CD4-positive, CD25-positive, alpha-beta regulatory T cell (primary cell): Measurements from ENCODE around the gene ATOH8. TPM values are rescaled to one million over a fixed set of nuclear protein-coding genes. Genes with fewer than 3 reads are reported as not detected.
A peak's percentile ranks its signal among the peaks of the same experiment; 100 is the strongest.

Experiments used
- ATAC-seq, 2 donors: fragments of 150-1000 bp; cut with Tn5 transposase; one replicate each; pipeline ENCODE4 v1.10.0; 2021; ENCODE audit warnings: low read depth in 2 of 2, moderate number of reproducible peaks in 2 of 2, moderate library complexity in 1 of 2
- DNase-seq, 3 donors: peaks; one replicate each; pipeline versions ENCODE4 v3.0.0 to v3.0.0-alpha.2; 2012 to 2022; ENCODE audit warnings: mixed read lengths in 1 of 3
- H3K27ac ChIP-seq: one replicate; pipeline ENCODE4 v1.7.0; 2013; ENCODE audit warnings: mild to moderate bottlenecking, low read length; ENCODE audit not compliant: insufficient read depth, poor library complexity, severe bottlenecking
- H3K27me3 ChIP-seq: one replicate; pipeline ENCODE4 v1.7.0; 2013; ENCODE audit warnings: low read length; ENCODE audit not compliant: control insufficient read depth, insufficient read depth
- H3K36me3 ChIP-seq: one replicate; pipeline ENCODE4 v1.7.0; 2013; ENCODE audit warnings: mild to moderate bottlenecking, low read length, moderate library complexity; ENCODE audit not compliant: control insufficient read depth, insufficient read depth
- H3K4me1 ChIP-seq: 2 replicates; pipeline ENCODE4 v1.7.0; 2013; ENCODE audit warnings: mild to moderate bottlenecking, low read length; ENCODE audit not compliant: insufficient read depth, control insufficient read depth, poor library complexity, severe bottlenecking
- H3K4me3 ChIP-seq: one replicate; pipeline ENCODE4 v1.7.0; 2013; ENCODE audit warnings: low read depth, mild to moderate bottlenecking, low read length, moderate library complexity
- H3K9me3 ChIP-seq, 2 experiments: 1 replicate in 1 of 2; 2 replicates in 1 of 2; pipeline ENCODE4 v1.7.0; 2013; ENCODE audit warnings: low read length in 2 of 2, mild to moderate bottlenecking in 1 of 2, moderate library complexity in 1 of 2; ENCODE audit not compliant: control insufficient read depth in 2 of 2
- H3K27ac Mint-ChIP-seq, 3 donors: one replicate each; pipeline ENCODE4 v1.8.0; 2020 to 2022; ENCODE audit warnings: mild to moderate bottlenecking in 3 of 3, mixed read lengths in 3 of 3, moderate library complexity in 2 of 3
- H3K27me3 Mint-ChIP-seq: one replicate; pipeline ENCODE4 v1.8.0; 2022; ENCODE audit warnings: mild to moderate bottlenecking, mixed read lengths
- H3K36me3 Mint-ChIP-seq: one replicate; pipeline ENCODE4 v1.8.0; 2020; ENCODE audit warnings: mixed read lengths
- H3K4me1 Mint-ChIP-seq, 4 donors: one replicate each; pipeline ENCODE4 v1.8.0; 2020 to 2022; ENCODE audit warnings: mixed read lengths in 4 of 4, mild to moderate bottlenecking in 1 of 4
- H3K4me3 Mint-ChIP-seq, 4 donors: one replicate each; pipeline ENCODE4 v1.8.0; 2020 to 2022; ENCODE audit warnings: mild to moderate bottlenecking in 4 of 4, mixed read lengths in 4 of 4, moderate library complexity in 3 of 4
- H3K9me3 Mint-ChIP-seq, 7 donors: one replicate each; pipeline ENCODE4 v1.8.0; 2020 to 2022; ENCODE audit warnings: mixed read lengths in 7 of 7, mild to moderate bottlenecking in 3 of 7, moderate library complexity in 2 of 7
- polyA plus RNA-seq, 4 donors: library from polyadenylated mRNA; unstranded; fragments of 300-500 nt; fragmentation: Illumina TruSeq; gene quantifications; one replicate each; pipeline ENCODE4 v1.2.3, GENCODE V29; 2021
- total RNA-seq: library from RNA; stranded (reverse); gene quantifications from one replicate; pipeline ENCODE4 v1.2.3, GENCODE V29; 2022

Gene ATOH8
- total and polyA plus RNA-seq, 5 donors from 2014 or later, result not detected

GRCh38 chr2:85796046-85796340 lies 42.2 kb downstream of the ATOH8 start:
- no peak for ATAC-seq

GRCh38 chr2:85796341-85797262 lies 42.8 kb downstream of the ATOH8 start:
- Mint-ChIP-seq H3K27me3 (peaks cover 16% of the 10 kb centered on the region), H3K4me1 (no peaks in the 10 kb centered on the region), H3K27ac (no peak overlapping the region), H3K36me3 (no peaks in the 10 kb centered on the region), H3K9me3 (peaks cover 0 to 2% (median 0%) of the 10 kb centered on the region in 7 donors), H3K4me3 (no peak overlapping the region)
- H3K4me3 ChIP-seq, result no peak overlapping the region
- no peak overlapping the region for H3K27ac ChIP-seq
- DNase-seq (no peak), ATAC-seq (no peak)
- peaks cover 12% of the 10 kb centered on the region for H3K27me3 ChIP-seq
- no peaks in the 10 kb centered on the region for H3K4me1 ChIP-seq
- no peaks in the 10 kb centered on the region for H3K36me3 ChIP-seq
- H3K9me3 ChIP-seq, result peaks cover 0 to 8% of the 10 kb centered on the region in 2 experiments

More at GRCh38 chr2:85796046-85796340, 42.2 kb downstream of the ATOH8 start:
- Mint-ChIP-seq H3K27me3 (peaks cover 13% of the 10 kb centered on the region), H3K9me3 (peaks cover 0 to 2% (median 0%) of the 10 kb centered on the region in 7 donors), H3K27ac (no peak overlapping the region), H3K4me1 (no peaks in the 10 kb centered on the region), H3K36me3 (no peaks in the 10 kb centered on the region), H3K4me3 (no peak overlapping the region)
- Histone ChIP-seq H3K4me3 (no peak overlapping the region), H3K36me3 (no peaks in the 10 kb centered on the region), H3K9me3 (peaks cover 0 to 5% of the 10 kb centered on the region in 2 experiments), H3K27ac (no peak overlapping the region), H3K27me3 (peaks cover 10% of the 10 kb centered on the region), H3K4me1 (no peaks in the 10 kb centered on the region)
- DNase-seq, result no peak

GRCh38 chr2:85797263-85797660 lies 43.5 kb downstream of the ATOH8 start:
- Histone ChIP-seq H3K27ac (no peak overlapping the region), H3K9me3 (peaks cover 0 to 8% of the 10 kb centered on the region in 2 experiments), H3K4me3 (no peak overlapping the region), H3K4me1 (no peaks in the 10 kb centered on the region), H3K36me3 (no peaks in the 10 kb centered on the region), H3K27me3 (peaks cover 14% of the 10 kb centered on the region)
- Mint-ChIP-seq H3K36me3 (no peaks in the 10 kb centered on the region), H3K4me3 (no peak overlapping the region), H3K27me3 (peaks cover 16% of the 10 kb centered on the region), H3K9me3 (peaks cover 0 to 2% (median 0%) of the 10 kb centered on the region in 7 donors), H3K4me1 (no peaks in the 10 kb centered on the region), H3K27ac (no peak overlapping the region)
- no peak for DNase-seq
- ATAC-seq, result no peak

GRCh38 chr2:85797921-85798320 lies 44.1 kb downstream of the ATOH8 start:
- peaks cover 13% of the 10 kb centered on the region for H3K27me3 Mint-ChIP-seq
- H3K9me3 ChIP-seq, result peaks cover 0 to 8% of the 10 kb centered on the region in 2 experiments
- H3K4me1 Mint-ChIP-seq, result no peaks in the 10 kb centered on the region
- H3K4me3 Mint-ChIP-seq, result no peak overlapping the region
- no peaks in the 10 kb centered on the region for H3K36me3 Mint-ChIP-seq
- H3K4me3 ChIP-seq, result no peak overlapping the region
- DNase-seq, result no peak
- no peak for ATAC-seq
- H3K4me1 ChIP-seq, result no peaks in the 10 kb centered on the region
- H3K27ac ChIP-seq, result no peak overlapping the region
- peaks cover 0 to 2% (median 0%) of the 10 kb centered on the region in 7 donors for H3K9me3 Mint-ChIP-seq
- H3K27me3 ChIP-seq, result peaks cover 12% of the 10 kb centered on the region
- H3K27ac Mint-ChIP-seq, result no peak overlapping the region
- H3K36me3 ChIP-seq, result no peaks in the 10 kb centered on the region

DNA sequence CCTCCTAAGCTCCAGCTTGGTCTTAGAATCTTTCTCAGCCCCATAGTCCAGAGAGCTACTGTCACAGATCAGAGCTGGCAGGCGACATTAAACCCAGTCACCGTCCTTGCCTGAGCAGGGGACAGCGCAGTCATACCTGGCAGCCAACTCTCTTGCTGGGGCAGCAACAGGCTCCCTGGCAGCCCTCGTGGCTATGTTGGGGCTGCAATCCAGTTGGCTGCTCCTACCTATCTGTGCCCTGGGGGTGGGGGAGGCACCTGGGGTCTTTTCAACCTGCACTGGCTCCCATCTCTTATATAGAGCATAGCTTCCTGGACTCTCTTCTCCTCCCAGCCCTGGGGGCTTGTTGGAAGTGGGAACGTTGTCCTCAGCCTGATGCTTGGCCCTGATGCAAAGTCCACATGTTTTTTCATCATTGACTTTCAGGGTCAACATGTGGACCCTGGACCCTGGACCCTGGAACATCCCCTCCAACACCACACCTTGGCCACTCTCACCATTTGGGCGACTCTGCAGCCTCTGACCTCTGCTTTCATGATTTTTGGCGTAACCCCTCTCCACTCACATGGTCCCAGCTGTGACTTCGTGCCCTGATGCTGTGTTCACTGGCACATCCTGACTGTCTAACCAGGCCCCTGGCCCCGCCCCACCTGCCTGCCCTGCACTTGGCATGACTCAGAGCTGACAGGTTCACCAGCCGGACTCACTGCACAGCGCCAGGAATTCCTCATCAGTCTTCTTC lies 45.6 kb downstream of the ATOH8 start:
- Mint-ChIP-seq H3K9me3 (peaks cover 0 to 4% (median 0%) of the 10 kb centered on the region in 7 donors), H3K4me1 (peaks cover 0 to 9% (median 7%) of the 10 kb centered on the region in 4 donors), H3K27ac (no peak overlapping the region), H3K27me3 (peaks cover 23% of the 10 kb centered on the region), H3K4me3 (no peak overlapping the region), H3K36me3 (no peaks in the 10 kb centered on the region)
- ATAC-seq, result no peak
- H3K36me3 ChIP-seq, result no peaks in the 10 kb centered on the region
- peaks cover 11% of the 10 kb centered on the region for H3K27me3 ChIP-seq
- DNase-seq, result no peak
- H3K4me1 ChIP-seq, result peaks cover 3% of the 10 kb centered on the region
- peaks cover 0 to 8% of the 10 kb centered on the region in 2 experiments for H3K9me3 ChIP-seq
- H3K27ac ChIP-seq, result no peak overlapping the region
- no peak overlapping the region for H3K4me3 ChIP-seq

DNA sequence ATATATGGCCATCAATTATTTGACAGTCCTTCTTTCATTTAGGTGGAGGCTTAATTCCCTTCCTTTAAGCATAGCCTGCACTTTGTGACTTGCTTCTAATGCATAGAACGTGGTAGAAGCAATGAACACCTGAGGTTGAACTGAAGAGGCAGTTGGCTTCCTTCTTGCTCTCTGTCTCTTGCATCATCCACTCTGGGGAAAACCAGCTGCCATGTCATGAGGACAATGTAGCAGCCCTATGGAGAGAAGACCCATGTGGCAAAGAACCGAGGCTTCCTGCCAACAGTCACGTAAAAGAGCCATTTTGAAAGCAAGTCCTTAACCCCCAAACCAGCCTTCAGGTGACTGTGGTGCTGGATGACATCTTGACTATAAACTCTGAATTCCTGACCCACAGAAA lies 46.8 kb downstream of the ATOH8 start:
- ATAC-seq (no peak), DNase-seq (no peak)
- Histone ChIP-seq H3K27ac (no peak overlapping the region), H3K36me3 (no peaks in the 10 kb centered on the region), H3K9me3 (peaks cover 0 to 8% of the 10 kb centered on the region in 2 experiments), H3K4me3 (no peak overlapping the region), H3K4me1 (peaks cover 5% of the 10 kb centered on the region), H3K27me3 (peaks cover 11% of the 10 kb centered on the region)
- H3K4me3 Mint-ChIP-seq, result no peak overlapping the region
- H3K4me1 Mint-ChIP-seq, result peaks cover 5 to 14% (median 9%) of the 10 kb centered on the region in 4 donors
- H3K27me3 Mint-ChIP-seq, result peaks cover 32% of the 10 kb centered on the region
- peaks cover 0 to 4% (median 0%) of the 10 kb centered on the region in 7 donors for H3K9me3 Mint-ChIP-seq
- peak overlapping the region in 1 of 3 donors; percentile 20 for H3K27ac Mint-ChIP-seq
- no peaks in the 10 kb centered on the region for H3K36me3 Mint-ChIP-seq

- no peaks in the 10 kb centered on the region for H3K36me3 ChIP-seq
- H3K4me3 Mint-ChIP-seq, result no peak overlapping the region
- ATAC-seq, result no peak
These were observed 48.1 kb downstream of the ATOH8 start for GRCh38 chr2:85801871-85802270.

More at GRCh38 chr2:85801871-85802270, 48.1 kb downstream of the ATOH8 start:
- Mint-ChIP-seq H3K27me3 (peaks cover 32% of the 10 kb centered on the region), H3K9me3 (peaks cover 0 to 4% (median 0%) of the 10 kb centered on the region in 7 donors), H3K4me1 (peaks cover 5 to 14% (median 9%) of the 10 kb centered on the region in 4 donors), H3K36me3 (no peaks in the 10 kb centered on the region), H3K27ac (no peak overlapping the region)
- Histone ChIP-seq H3K27ac (no peak overlapping the region), H3K4me1 (peaks cover 5% of the 10 kb centered on the region), H3K4me3 (no peak overlapping the region), H3K9me3 (peaks cover 0 to 8% of the 10 kb centered on the region in 2 experiments), H3K27me3 (peaks cover 11% of the 10 kb centered on the region)
- no peak for DNase-seq
